ENCODE data around the gene SACS. TPM values are rescaled to one million over a fixed set of nuclear protein-coding genes. Genes with fewer than 3 reads are reported as not detected.

Gene SACS
- total and polyA plus RNA-seq, 2 of the 8 experiments (the other 6 are each of a cell fraction or from before 2014, with no cell fraction given), result 11.0 to 54.2 TPM

Other genes with a start within 250 kb of the SACS start
- 0.50 and 0.57 TPM in 2 replicates for gene TNFRSF19, start 136.7 kb upstream of the SACS start, total RNA-seq (2021; fragmentation: NEBNext Ultra II Directional; extraction: Animal tissue kit (Norgen Biotek cat#: 25700))
- gene TNFRSF19, start 136.7 kb upstream of the SACS start, polyA plus RNA-seq (2011; rRNA removed), result 0.95 and 1.8 TPM in 2 replicates

Data from H1 (cell line).